Central memory CD4-positive, alpha-beta T cell (primary cell): ENCODE data around the gene RREB1.
"Not testable (repeated sequence)": the region's sequence is repeated elsewhere in the genome, so short reads cannot be mapped to it uniquely, and the experiment has no call there.

Experiments used
- DNase-seq: peaks from one replicate; pipeline ENCODE4 v3.0.0; 2022

Gene RREB1

DNA sequence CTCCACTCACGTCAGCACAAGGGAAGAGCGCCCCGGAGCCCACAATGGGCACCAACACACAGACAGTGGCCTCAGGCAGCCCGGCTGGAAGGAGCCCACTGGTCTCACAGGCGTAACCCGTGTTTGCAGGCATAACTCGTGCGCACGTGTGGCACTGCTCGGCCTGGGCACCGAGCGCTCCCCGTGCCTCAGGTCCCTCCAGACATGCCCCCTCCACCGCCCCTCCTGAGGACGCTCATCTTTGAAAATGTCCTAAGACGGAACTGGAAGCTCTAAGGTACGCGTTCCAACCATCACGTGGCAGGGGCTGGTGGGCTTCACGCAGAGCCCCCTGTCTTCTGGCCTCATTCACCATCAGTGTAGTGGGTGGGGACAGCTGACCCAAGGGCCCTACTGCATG lies 160.6 kb downstream of the RREB1 start:
- no peak for DNase-seq

DNA sequence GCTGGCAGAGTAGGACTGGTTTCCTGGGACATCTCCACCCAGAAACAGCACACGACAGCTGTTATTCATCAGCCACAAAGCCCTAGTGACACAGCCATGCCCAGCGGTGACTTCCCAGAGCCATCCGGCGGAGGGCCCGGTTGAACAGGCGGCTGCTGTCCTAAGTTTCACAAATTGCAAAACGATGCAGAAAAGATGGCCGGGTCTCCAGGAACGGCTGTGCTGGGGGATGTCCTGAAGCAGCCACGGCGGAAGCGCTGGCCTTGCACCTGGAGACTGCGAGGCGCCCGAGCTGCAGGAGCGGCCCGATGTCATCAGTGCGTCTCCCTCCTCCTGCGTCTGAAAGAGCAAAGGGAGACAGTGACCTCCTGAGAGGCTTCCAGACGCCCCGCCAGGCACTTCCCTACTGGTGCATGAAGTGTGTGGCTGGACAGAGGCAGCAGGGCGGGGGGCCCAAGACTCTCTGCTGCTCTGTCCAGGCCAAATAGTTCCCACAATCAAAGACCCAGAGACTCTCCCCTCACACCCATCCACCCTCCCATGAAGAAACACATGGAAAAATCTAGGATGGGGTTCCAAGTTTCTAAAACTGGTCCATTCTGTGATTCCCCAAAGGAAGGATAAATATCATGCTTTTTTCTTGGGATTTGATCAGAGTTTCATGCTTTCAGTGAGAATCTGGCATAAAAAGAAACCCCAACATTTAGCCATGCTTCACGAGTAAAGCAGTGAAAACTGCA lies 161.2 kb downstream of the RREB1 start:
- no peak for DNase-seq

DNA sequence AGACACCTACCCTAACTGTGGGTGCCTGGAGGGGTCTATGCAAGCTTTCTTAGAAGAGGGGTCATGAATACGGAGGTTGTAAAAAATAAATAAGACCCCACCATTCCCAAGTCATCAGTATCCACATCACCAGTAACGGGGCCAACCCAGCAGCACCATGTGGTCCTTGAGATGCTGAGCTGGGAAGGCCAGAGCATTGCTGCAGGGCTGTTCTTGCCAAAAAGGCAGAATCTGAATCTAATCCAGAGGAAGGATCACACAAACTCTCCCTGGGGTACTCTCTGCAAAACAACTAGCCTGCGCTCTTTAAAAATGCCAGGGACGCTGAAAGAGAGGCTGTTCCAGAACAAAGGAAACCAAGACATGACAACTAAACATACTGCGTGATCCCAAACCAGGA lies 162.1 kb downstream of the RREB1 start:
- no peak for DNase-seq

DNA sequence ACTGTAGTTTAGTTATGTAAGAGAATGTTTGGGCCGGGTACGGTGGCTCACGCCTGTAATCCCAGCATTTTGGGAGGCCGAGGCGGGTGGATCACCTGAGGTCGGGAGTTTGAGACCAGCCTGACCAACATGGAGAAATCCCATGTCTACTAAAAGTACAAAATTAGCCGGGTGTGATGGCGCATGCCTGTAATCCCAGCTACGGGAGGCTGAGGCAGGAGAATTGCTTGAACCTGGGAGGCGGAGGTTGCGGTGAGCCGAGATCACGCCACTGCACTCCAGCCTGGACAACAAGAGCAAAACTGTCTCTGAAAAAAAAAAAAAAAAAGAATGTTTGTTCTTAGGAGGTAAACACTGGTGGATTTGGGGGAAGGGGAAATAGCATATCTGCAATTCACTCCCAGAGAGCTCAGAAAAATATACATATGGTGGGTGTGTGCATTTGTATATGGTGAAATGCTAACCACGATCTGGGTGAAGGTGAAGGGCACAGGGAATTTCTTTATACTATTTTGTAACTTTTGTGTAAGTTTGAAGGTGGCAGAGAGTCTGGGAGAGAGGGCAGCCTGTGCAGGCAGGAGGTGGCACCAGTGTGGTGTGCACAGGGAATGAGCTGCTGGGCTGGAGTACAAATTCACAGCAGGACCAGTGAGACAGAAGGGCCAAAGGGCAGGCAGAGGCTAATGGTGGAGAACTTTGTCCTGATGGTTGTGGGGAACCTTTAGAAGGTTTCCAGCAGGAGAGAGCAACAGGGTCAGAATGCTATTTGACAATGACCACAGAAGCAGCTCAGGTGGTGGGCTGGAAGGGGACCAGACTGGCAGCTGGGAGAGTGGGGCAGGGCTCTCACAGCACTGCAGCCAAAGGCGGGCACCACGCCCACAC lies 162.8 kb downstream of the RREB1 start:
- no peak for DNase-seq

DNA sequence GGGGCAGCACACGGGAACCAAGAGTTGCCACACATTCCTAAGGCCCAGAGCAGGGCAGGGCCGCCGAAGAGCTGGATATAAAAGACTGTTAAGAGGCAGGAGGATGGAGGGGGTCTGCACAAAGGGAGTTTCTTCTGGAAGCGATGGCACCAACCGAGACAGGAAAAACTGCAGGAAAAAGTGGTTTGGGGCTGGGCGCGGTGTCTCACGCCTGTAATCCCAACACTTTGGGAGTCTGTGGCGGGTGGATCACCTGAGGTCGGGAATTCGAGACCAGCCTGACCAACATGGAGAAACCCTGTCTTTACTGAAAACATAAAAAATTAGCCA lies 163.4 kb downstream of the RREB1 start:
- no peak for DNase-seq

DNA sequence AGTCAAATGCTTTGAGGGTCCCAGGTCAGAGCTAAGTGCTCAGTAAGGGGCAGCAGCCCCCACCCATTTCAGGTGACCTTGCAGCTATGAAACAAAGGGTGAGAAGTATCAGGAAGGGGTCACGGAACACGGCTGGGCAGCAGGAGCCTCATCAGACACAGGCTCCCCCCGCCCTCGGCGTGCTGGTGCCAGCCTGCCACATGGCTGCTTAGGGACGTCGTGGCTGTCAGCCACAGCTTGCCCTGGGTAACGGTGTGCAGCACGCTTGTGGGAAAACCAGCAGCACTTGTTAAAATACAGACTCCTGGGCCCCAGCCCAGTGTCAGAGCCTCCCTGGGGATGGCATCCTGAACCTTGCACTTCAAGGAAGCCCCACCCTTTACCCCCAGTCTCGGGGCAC lies 165.9 kb downstream of the RREB1 start:
- no peak for DNase-seq

DNA sequence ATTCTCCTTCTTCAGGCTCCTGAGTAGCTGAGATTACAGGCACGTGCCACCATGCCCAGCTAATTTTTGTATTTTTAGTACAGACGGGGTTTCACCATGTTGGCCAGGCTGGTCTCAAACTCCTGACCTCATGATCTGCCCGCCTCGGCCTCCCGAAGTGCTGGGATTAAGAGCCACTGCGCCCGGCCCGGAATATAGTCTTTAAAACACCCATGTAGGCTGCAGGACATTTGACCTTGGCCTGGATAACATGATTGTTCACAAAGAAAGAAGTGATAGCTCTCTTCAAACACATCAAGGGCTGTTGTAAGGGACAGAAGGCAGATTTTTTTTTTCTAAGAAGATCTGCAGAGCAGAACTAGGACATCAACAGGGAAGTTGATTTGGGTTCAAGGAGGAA lies 166.8 kb downstream of the RREB1 start:
- DNase-seq = not testable (repeated sequence)

DNA sequence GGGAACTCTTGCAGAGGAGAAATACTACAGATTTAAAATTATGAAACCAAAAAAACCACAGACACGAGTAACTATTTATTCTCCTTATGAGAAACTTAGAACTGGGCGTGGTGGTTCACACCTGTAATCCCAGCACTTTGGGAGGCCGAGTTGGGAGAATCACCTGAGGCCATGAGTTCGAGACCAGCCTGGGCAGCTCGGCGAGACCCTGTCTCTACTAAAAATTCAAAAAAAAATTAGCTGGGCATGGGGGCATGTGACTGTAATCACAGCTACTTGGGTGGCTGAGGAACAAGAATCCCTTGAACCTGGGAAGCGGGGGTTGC lies 168.4 kb downstream of the RREB1 start:
- no peak for DNase-seq

DNA sequence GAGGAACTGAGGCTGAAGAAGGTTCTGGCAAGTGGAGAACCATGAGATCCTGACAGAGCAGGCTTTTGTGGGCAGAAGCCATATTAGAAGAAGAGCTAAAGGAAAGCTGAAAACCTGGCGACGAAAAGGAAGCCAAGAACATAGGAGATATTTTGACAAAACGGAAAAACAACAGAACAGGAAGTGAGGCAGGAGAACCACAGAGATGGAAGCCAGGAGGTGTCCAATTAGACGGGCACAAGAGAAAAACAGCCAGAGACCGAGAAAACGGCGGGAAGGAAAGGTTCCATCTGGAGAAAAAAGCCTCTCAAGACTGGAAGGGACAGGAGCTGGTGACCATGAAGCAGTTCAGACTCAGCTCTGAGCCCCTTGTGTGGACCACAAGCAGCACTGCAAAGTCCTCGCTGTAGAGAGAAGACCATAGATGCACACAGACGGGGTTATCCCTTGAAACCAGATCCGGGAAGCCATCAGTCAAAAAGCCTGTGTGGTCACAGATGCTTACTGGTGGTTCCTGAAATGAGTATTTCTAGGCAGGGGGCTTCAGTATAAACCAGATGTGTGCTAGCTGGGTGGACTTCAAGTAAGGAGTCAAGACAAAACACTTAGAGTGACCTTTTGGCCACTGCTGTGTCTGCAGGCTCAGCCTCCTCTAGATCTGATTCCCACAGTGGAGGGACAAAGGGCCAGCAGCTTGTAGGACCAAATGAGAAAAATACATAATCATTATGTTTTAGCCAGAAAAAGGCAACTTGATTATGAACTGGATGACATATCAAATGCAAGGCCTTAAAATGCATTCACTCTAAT lies 174.5 kb downstream of the RREB1 start:
- no peak for DNase-seq

DNA sequence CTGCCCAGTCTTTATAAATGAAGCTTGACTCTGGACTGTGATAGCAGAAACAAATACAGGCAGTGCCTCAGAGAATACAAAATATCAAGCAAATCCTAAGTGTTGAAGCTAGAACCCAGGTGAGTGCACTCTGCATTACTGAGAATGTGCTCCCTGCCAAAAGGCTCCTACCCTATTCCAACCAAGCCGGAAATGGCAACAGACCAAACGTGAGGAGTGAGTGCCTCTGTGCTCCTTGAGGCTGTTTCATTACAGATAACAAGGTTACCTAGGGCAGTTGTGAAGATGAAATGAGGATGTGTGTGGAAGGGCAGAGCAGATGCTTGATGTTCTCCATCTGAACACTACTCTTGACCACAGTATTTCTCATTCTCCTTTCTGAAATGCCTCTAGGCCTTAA lies 175.9 kb downstream of the RREB1 start:
- no peak for DNase-seq

DNA sequence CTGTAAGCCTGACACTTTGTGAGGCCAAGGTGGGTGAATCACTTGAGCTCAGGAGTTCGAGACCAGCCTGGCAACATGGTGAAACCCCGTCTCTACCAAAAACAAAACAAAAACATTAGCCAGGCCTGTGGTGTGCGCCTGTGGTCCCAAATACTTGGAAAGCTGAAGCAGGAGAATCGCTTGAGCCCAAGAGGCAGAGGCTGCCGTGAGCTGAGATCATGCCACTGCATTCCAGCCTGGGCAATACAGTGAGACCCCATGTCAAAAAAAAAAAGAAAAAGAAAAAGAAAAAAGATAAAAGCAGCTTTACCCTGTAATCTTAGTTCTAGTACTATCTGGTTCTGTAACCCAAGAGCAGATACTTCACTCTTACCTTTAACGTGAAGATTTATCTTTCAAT lies 177.7 kb downstream of the RREB1 start:
- no peak for DNase-seq

DNA sequence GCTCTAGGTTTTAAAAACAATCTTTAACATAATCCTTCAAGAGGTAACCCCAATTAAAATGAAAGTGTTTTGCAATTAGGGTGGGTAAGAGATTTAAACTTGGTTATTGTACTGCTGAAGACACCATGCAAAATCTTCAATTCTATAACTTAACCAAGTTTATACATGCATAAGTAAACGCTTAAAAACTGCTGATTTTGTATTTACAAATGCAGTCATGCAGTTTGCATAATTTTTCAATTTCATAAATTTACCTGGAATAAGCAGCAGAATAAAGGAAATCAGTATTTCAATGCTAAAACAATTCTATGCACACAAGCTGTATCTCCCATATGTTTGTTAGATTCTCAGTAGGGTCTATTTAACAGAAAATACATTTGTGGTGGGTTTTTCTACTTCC lies 182.3 kb downstream of the RREB1 start:
- DNase-seq = no peak

DNA sequence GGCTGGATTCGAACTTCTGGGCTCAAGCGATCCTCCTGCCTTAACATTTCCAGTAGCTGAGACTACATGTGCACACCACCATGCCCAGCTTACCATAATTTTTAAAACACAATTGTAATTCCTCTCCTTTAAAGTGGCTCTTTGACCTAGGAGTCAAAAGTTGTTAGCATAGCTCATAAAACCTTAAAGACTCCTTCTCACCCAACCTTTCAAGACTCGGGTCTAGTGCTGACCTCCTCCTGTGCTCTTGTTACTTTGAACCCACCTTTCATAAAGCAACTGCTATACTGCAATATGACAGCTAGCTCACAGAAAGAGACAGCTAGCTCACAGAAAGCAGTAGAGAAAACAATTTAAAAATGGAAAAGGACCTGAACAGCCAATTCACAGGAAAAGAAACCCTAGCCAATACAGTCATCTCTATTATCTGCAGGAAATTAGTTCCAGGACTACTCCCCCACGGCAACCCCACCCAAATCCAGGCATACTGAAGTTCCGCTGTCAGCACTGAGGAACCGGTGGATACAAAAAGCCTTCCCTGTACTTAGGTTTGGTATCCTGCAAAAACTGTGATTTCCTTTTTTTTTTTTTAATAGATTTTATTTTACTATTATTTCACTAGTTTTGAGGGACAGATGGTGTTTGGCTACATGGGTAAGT lies 185.0 kb downstream of the RREB1 start:
- DNase-seq = no peak

DNA sequence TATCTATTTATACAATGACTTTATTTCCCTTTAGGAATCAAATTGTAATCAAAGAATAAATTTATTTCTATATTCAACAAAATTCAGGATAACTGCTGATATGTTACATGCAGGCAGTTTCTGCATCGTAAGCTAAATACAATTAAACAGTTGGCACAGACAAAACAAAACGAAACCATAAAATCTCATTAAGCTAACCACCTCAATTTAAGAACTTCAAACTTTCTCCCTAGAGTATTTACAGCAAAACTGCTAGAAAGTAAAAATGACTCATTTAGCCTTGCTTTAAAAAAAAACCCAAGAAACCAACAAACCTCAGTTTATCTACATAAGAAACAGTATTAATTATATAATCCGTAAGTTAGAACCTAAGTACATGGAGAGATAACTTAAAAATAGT lies 188.2 kb downstream of the RREB1 start:
- DNase-seq = no peak

DNA sequence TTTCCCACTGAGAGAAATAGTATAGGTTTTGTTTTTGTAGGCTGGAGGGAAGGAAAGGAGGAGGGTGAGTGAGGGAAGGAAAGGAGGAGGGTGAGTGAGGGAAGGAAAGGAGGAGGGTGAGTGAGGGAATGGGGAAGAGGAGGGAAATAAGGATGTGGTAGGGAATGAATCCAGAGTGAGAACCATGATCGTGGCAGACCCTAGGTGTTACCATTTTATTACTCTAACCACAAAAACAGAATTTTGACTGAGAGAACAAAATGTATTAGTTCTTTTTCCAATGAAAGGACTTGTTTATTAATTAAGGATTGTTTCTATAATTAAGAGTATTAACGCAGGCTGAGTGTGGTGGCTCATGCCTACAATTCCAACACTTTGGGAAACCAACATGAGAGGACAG lies 188.8 kb downstream of the RREB1 start:
- no peak for DNase-seq

DNA sequence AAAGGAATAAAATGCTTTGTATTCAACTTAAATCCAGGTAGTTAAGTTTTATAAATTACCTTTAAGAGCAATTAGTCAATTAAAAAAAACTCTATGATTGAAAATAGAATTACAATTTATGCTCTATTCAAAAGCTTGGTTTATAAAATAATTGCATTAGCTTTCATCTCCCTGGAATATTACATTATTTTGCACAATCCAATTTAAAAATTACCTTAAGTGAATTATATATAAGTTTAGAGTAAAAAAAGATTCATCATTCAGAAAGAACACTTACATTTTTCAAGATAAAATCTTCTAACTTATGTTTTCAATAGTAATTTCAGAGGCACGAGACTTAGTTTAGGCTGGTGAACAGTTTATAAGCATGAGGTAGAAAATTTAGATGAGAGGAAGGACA lies 190.4 kb downstream of the RREB1 start:
- DNase-seq = no peak

DNA sequence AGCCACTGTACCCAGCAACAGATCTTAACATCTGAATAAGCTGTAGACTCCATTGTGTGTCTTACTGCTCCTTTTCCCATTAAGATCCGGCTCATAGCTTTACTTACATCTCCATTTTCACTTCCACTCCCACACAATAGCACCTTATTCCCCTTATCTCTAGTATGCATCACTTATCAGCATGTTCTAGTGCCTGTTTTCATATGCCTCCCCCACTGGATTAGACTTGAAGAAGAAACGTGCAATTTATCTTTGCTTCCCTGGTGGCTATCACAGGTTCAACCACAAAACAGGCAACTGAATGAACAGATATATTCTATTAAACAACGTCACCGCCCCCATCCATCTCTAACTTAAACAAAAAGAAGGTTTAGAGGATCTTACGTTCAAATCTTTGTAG lies 193.2 kb downstream of the RREB1 start:
- DNase-seq = no peak
